Loucy (cell line): ENCODE results near the gene DHRS2.

Experiments
- H2AFZ ChIP-seq: fragments of 200-600 bp; sonication (generic); 2 replicates; pipeline ENCODE4 v1.6.0; 2016; ENCODE audit warnings: antibody characterized with exemption, mild to moderate bottlenecking, low read length, moderate library complexity
- H3F3A ChIP-seq: fragments of 200-600 bp; 2 replicates; pipeline ENCODE4 v1.6.0; 2016; ENCODE audit warnings: antibody characterized with exemption, low read depth, mild to moderate bottlenecking
- H3K27me3 ChIP-seq: fragments of 200-600 bp; sonication (generic); 2 replicates; pipeline ENCODE4 v1.6.1; 2014; ENCODE audit warnings: low read length, mild to moderate bottlenecking; ENCODE audit not compliant: insufficient read depth, poor library complexity, severe bottlenecking
- H3K36me3 ChIP-seq: fragments of 200-600 bp; sonication (generic); 2 replicates; pipeline ENCODE4 v1.6.1; 2016; ENCODE audit warnings: low read length; ENCODE audit not compliant: insufficient read depth
- H3K4me1 ChIP-seq: fragments of 200-600 bp; sonication (generic); 2 replicates; pipeline ENCODE4 v1.5.1; 2014; ENCODE audit warnings: low read length, mild to moderate bottlenecking; ENCODE audit not compliant: insufficient read depth, poor library complexity, severe bottlenecking
- H3K4me2 ChIP-seq: fragments of 200-600 bp; sonication (generic); 2 replicates; pipeline ENCODE4 v1.6.0; 2014; ENCODE audit warnings: antibody characterized with exemption, low read length, low read depth, mild to moderate bottlenecking; ENCODE audit not compliant: poor library complexity, severe bottlenecking
- H3K4me3 ChIP-seq: fragments of 200-600 bp; sonication (generic); 2 replicates; pipeline ENCODE4 v1.5.1; 2014; ENCODE audit warnings: low read length, mild to moderate bottlenecking, mixed read lengths; ENCODE audit not compliant: poor library complexity, severe bottlenecking
- H3K79me2 ChIP-seq: fragments of 200-600 bp; sonication (generic); 2 replicates; pipeline ENCODE4 v1.6.1; 2014; ENCODE audit warnings: low read length; ENCODE audit not compliant: insufficient read depth
- H3K9ac ChIP-seq: fragments of 200-600 bp; sonication (generic); 2 replicates; pipeline ENCODE4 v1.6.0; 2014; ENCODE audit warnings: mild to moderate bottlenecking, low read depth, low read length, moderate library complexity; ENCODE audit not compliant: poor library complexity, severe bottlenecking
- H3K9me2 ChIP-seq: fragments of 200-600 bp; sonication (generic); replicated peaks from 2 replicates; pipeline ENCODE4 v1.6.1; 2016; ENCODE audit warnings: low read depth, low read length, mixed read lengths
- H3K9me3 ChIP-seq: fragments of 200-600 bp; sonication (generic); 2 replicates; pipeline ENCODE4 v1.6.1; 2014; ENCODE audit warnings: mild to moderate bottlenecking, antibody characterized with exemption, low read length, low read depth; ENCODE audit not compliant: insufficient read depth
- H4K20me1 ChIP-seq: fragments of 200-600 bp; sonication (generic); 2 replicates; pipeline ENCODE4 v1.6.0; 2014; ENCODE audit warnings: antibody characterized with exemption, low read length, mild to moderate bottlenecking; ENCODE audit not compliant: insufficient read depth, poor library complexity, severe bottlenecking
- CTCF ChIP-seq: fragments of 200-600 bp; sonication (generic); conservative IDR thresholded peaks from 2 replicates; pipeline ENCODE4 v1.5.1; 2014; ENCODE audit warnings: mild to moderate bottlenecking, antibody characterized with exemption, low read length
- EZH2phosphoT487 ChIP-seq: fragments of 200-600 bp; IDR thresholded peaks from 2 replicates; pipeline ENCODE4 v1.6.1; 2018; ENCODE audit warnings: antibody characterized with exemption, mild to moderate bottlenecking, moderate library complexity, borderline replicate concordance

Gene DHRS2

GRCh38 chr14:23694085-23694948, 58.2 kb downstream of the DHRS2 start:
- H3K4me1 ChIP-seq = no peaks in the 10 kb centered on the region
- no peaks in the 10 kb centered on the region for H3K9me3 ChIP-seq
- H3K27me3 ChIP-seq = no peaks in the 10 kb centered on the region
- no peak overlapping the region for H3K4me2 ChIP-seq
- H3K9me2 ChIP-seq = no peaks in the 10 kb centered on the region
- no peaks in the 10 kb centered on the region for H4K20me1 ChIP-seq
- H3K9ac ChIP-seq = no peak overlapping the region
- no peaks in the 10 kb centered on the region for H3K36me3 ChIP-seq
- TF ChIP-seq EZH2phosphoT487 (no peak), CTCF (no peak)
- no peaks in the 10 kb centered on the region for H3K79me2 ChIP-seq
- no peak overlapping the region for H3K4me3 ChIP-seq
- no peak overlapping the region for H2AFZ ChIP-seq
- no peaks in the 10 kb centered on the region for H3F3A ChIP-seq
